ENCODE results near the gene STK11IP. TPM values are rescaled to one million over a fixed set of nuclear protein-coding genes. Genes with fewer than 3 reads are reported as not detected.

STK11IP gene
- polyA plus RNA-seq, 1 donor from 2014 or later, result 54.9 TPM

DNA sequence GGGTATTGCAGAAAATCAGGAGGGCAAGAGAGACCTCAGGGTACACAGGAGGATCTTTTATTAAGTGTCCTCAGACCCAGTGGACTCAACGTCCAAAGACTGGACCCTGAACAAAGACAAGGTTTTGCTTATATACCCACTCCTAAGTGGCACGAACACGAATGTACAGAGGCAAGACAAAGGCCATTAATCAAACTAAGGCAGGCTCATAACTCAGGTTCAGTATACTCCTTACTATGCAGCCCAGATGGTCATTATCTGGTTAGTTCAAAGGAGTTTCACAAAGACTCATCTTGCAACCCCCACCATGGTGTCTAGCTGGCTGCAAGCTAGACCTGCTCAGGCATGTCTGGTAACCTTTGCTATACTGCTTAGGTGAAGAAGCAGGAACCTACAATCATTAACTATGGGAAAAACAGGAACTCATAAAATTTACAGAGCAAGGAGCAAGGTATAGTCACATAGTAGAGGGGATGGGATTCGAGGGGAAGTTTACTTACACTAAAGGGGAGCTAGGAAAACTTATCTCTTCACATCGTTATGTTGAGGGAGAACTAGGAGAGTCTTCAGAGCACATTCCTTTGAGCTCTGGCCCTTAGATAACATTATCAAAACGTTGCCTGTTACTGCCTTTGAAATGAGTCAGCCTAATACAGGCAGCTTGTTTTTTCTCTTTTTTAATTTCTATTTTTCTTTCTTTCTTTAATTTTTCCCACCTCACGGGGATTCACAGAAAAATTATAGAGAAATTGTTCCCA is 63.7 kb downstream of the STK11IP start:
- H3K36me3 ChIP-seq (ENCODE audit: insufficient read depth, low read length), result no peaks in the 10 kb centered on the region
- no peaks in the 10 kb centered on the region for H4K20me1 ChIP-seq (ENCODE audit: insufficient read depth)
- H3K27ac ChIP-seq (ENCODE audit: low read length), result no peak overlapping the region
- no peak overlapping the region for H3K9ac ChIP-seq (ENCODE audit: low read length)
- no peaks in the 10 kb centered on the region for H3K9me3 ChIP-seq (ENCODE audit: low read length)
- H3K79me2 ChIP-seq (replicated peaks; ENCODE audit: insufficient read depth, low read length), result no peaks in the 10 kb centered on the region
- TF ChIP-seq SMC3 (conservative IDR thresholded peaks at IDR 0.05; ENCODE audit: poor library complexity) (no peak), TAF1 (IDR thresholded peaks at IDR 0.05; ENCODE audit: low read depth) (no peak), RAD21 (conservative IDR thresholded peaks at IDR 0.05) (no peak), POLR2AphosphoS5 (IDR thresholded peaks at IDR 0.05) (no peak), EZH2 (IDR thresholded peaks at IDR 0.05; ENCODE audit: borderline replicate concordance, insufficient read depth, low read length, poor library complexity, severe bottlenecking) (no peak), EP300 (conservative IDR thresholded peaks at IDR 0.05; ENCODE audit: poor library complexity, severe bottlenecking) (no peak), MXI1 (conservative IDR thresholded peaks at IDR 0.05; ENCODE audit: poor library complexity, severe bottlenecking) (no peak)
- TF ChIP-seq, protein P1, sequence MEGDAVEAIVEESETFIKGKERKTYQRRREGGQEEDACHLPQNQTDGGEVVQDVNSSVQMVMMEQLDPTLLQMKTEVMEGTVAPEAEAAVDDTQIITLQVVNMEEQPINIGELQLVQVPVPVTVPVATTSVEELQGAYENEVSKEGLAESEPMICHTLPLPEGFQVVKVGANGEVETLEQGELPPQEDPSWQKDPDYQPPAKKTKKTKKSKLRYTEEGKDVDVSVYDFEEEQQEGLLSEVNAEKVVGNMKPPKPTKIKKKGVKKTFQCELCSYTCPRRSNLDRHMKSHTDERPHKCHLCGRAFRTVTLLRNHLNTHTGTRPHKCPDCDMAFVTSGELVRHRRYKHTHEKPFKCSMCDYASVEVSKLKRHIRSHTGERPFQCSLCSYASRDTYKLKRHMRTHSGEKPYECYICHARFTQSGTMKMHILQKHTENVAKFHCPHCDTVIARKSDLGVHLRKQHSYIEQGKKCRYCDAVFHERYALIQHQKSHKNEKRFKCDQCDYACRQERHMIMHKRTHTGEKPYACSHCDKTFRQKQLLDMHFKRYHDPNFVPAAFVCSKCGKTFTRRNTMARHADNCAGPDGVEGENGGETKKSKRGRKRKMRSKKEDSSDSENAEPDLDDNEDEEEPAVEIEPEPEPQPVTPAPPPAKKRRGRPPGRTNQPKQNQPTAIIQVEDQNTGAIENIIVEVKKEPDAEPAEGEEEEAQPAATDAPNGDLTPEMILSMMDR (IDR thresholded peaks at IDR 0.05; ENCODE audit: poor library complexity, severe bottlenecking), result no peak
- TF ChIP-seq, protein P2, sequence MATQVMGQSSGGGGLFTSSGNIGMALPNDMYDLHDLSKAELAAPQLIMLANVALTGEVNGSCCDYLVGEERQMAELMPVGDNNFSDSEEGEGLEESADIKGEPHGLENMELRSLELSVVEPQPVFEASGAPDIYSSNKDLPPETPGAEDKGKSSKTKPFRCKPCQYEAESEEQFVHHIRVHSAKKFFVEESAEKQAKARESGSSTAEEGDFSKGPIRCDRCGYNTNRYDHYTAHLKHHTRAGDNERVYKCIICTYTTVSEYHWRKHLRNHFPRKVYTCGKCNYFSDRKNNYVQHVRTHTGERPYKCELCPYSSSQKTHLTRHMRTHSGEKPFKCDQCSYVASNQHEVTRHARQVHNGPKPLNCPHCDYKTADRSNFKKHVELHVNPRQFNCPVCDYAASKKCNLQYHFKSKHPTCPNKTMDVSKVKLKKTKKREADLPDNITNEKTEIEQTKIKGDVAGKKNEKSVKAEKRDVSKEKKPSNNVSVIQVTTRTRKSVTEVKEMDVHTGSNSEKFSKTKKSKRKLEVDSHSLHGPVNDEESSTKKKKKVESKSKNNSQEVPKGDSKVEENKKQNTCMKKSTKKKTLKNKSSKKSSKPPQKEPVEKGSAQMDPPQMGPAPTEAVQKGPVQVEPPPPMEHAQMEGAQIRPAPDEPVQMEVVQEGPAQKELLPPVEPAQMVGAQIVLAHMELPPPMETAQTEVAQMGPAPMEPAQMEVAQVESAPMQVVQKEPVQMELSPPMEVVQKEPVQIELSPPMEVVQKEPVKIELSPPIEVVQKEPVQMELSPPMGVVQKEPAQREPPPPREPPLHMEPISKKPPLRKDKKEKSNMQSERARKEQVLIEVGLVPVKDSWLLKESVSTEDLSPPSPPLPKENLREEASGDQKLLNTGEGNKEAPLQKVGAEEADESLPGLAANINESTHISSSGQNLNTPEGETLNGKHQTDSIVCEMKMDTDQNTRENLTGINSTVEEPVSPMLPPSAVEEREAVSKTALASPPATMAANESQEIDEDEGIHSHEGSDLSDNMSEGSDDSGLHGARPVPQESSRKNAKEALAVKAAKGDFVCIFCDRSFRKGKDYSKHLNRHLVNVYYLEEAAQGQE (IDR thresholded peaks at IDR 0.05; ENCODE audit: borderline replicate concordance), result no peak
- H3K4me2 ChIP-seq (ENCODE audit: low read length), result no peak overlapping the region
- H3K4me3 ChIP-seq (ENCODE audit: low read length), result no peak overlapping the region
- no peaks in the 10 kb centered on the region for H3F3A ChIP-seq (ENCODE audit: insufficient read depth, low read length, poor library complexity, severe bottlenecking)
- H3K27me3 ChIP-seq (ENCODE audit: insufficient read depth, low read depth, low read length), result no peaks in the 10 kb centered on the region
- H3K9me2 ChIP-seq (ENCODE audit: insufficient read depth, low read length), result no peaks in the 10 kb centered on the region
- no peak overlapping the region for H2AFZ ChIP-seq (ENCODE audit: low read depth, low read length)

DNA sequence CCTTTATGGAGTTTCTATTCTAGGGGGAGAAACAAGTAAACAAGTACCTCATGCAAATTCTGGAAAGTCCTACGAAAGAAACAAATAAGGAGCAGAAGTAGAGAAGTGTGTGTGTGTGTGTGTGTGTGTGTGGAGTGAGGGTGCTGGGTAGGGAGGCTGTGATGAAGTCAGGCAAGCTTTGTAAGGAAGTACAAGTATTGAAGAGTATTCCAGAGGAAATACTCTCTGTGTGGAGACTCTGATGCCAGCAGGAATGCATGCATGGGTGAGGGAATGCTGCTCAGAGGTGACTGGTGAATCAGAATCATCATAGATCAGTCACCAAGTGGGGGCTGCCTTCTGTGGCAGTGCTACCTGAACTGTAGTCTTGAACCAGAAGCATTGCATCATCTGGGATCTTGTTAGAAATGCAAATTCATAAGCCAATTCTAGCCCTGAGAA is 64.3 kb downstream of the STK11IP start:
- no peaks in the 10 kb centered on the region for H3K9me2 ChIP-seq (ENCODE audit: insufficient read depth, low read length)
- TF ChIP-seq EZH2 (IDR thresholded peaks at IDR 0.05; ENCODE audit: borderline replicate concordance, insufficient read depth, low read length, poor library complexity, severe bottlenecking) (no peak), SMC3 (conservative IDR thresholded peaks at IDR 0.05; ENCODE audit: poor library complexity) (no peak), EP300 (conservative IDR thresholded peaks at IDR 0.05; ENCODE audit: poor library complexity, severe bottlenecking) (no peak), RAD21 (conservative IDR thresholded peaks at IDR 0.05) (no peak), POLR2AphosphoS5 (IDR thresholded peaks at IDR 0.05) (no peak), TAF1 (IDR thresholded peaks at IDR 0.05; ENCODE audit: low read depth) (no peak), MXI1 (conservative IDR thresholded peaks at IDR 0.05; ENCODE audit: poor library complexity, severe bottlenecking) (no peak)
- TF ChIP-seq, protein P1 (IDR thresholded peaks at IDR 0.05; ENCODE audit: poor library complexity, severe bottlenecking), result no peak
- TF ChIP-seq, protein P2 (IDR thresholded peaks at IDR 0.05; ENCODE audit: borderline replicate concordance), result no peak
- H3K27me3 ChIP-seq (ENCODE audit: insufficient read depth, low read depth, low read length), result no peaks in the 10 kb centered on the region
- no peaks in the 10 kb centered on the region for H3F3A ChIP-seq (ENCODE audit: insufficient read depth, low read length, poor library complexity, severe bottlenecking)
- H3K9ac ChIP-seq (ENCODE audit: low read length), result no peak overlapping the region
- no peak overlapping the region for H2AFZ ChIP-seq (ENCODE audit: low read depth, low read length)
- no peak overlapping the region for H3K4me3 ChIP-seq (ENCODE audit: low read length)
- H3K27ac ChIP-seq (ENCODE audit: low read length), result no peak overlapping the region
- no peak overlapping the region for H3K4me2 ChIP-seq (ENCODE audit: low read length)
- no peaks in the 10 kb centered on the region for H3K79me2 ChIP-seq (replicated peaks; ENCODE audit: insufficient read depth, low read length)
- H3K36me3 ChIP-seq (ENCODE audit: insufficient read depth, low read length), result no peaks in the 10 kb centered on the region
- no peaks in the 10 kb centered on the region for H4K20me1 ChIP-seq (ENCODE audit: insufficient read depth)
- no peaks in the 10 kb centered on the region for H3K9me3 ChIP-seq (ENCODE audit: low read length)
